ENCODE data around the gene NPB. TPM values are rescaled to one million over a fixed set of nuclear protein-coding genes. Genes with fewer than 3 reads are reported as not detected.

The NPB gene
- total RNA-seq, 4 donors from 2014 or later, result 0.17 to 0.22 TPM; not detected in 2

- TF ChIP-seq, protein P1, sequence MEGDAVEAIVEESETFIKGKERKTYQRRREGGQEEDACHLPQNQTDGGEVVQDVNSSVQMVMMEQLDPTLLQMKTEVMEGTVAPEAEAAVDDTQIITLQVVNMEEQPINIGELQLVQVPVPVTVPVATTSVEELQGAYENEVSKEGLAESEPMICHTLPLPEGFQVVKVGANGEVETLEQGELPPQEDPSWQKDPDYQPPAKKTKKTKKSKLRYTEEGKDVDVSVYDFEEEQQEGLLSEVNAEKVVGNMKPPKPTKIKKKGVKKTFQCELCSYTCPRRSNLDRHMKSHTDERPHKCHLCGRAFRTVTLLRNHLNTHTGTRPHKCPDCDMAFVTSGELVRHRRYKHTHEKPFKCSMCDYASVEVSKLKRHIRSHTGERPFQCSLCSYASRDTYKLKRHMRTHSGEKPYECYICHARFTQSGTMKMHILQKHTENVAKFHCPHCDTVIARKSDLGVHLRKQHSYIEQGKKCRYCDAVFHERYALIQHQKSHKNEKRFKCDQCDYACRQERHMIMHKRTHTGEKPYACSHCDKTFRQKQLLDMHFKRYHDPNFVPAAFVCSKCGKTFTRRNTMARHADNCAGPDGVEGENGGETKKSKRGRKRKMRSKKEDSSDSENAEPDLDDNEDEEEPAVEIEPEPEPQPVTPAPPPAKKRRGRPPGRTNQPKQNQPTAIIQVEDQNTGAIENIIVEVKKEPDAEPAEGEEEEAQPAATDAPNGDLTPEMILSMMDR (IDR thresholded peaks at IDR 0.05; ENCODE audit: low read depth), result no peak
Measured at GRCh38 chr17:81916234-81917001, 14.4 kb downstream of the NPB start.

GRCh38 chr17:81917565-81918332 is 15.7 kb downstream of the NPB start, which contains the start of gene SIRT7:
SIRT7 (minus strand) TSS chr17:81918176; CDS start chr17:81918131, 45 bp downstream.
- TF ChIP-seq, protein P1 (IDR thresholded peaks at IDR 0.05; ENCODE audit: low read depth), result no peak

- TF ChIP-seq, protein P1 (IDR thresholded peaks at IDR 0.05; ENCODE audit: low read depth), result no peak
Measured at GRCh38 chr17:81918832-81919545, 17.0 kb downstream of the NPB start.

DNA sequence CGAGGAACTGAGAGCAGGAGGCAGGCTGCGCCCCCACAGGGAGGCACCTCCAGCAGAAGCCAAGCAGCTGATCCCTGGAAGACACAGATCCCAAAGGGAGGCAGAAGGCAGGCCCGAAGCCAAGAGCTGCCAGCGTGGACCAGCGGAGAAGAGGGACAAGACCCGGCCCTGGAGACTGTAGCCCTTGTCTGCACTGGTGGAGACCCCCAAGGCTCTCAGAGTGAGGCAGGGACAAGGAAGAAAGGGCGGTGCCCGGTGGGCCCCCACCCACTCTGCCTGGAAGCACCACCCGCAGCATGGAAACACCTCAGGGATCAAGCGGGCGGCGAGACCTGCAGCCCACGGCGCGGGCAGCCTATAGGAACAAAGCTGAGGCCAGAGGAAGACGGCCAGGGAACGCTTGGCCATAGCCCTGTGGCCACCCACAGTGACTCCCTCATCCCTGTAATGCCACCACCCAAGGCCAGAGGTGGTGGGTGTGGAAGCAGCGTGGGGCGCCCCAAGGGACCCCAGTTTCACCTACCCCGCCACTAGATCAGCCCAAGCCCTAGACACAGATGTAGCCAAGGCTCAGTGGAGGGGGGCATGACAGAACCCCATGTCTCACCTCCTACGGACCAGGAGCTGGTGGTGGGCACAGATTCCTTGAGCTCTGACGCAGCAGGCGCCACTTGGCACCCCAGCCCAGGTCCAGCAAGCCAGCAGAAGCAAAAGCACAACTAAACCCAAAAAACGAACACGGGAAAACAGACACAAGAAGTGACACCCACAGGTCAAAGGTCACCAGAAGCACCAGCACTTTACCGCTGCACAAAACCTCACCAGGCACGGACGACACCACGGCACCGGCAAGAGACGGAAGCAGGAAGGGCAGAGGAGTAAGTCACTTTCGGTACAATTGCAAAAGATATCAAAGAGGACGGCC is 18.8 kb downstream of the NPB start:
- TF ChIP-seq, protein P1 (IDR thresholded peaks at IDR 0.05; ENCODE audit: low read depth), result no peak

- TF ChIP-seq, protein P1 (IDR thresholded peaks at IDR 0.05; ENCODE audit: low read depth), result no peak
Measured at GRCh38 chr17:81921537-81921862, 19.5 kb downstream of the NPB start.

GRCh38 chr17:81921996-81922565 is 20.0 kb downstream of the NPB start:
- TF ChIP-seq, protein P1 (IDR thresholded peaks at IDR 0.05; ENCODE audit: low read depth), result no peak

All from subcutaneous adipose tissue (tissue), 4 donors.